T47D (cell line): ENCODE results near the gene SYNJ2BP.
"Not testable (repeated sequence)": the region's sequence is repeated elsewhere in the genome, so short reads cannot be mapped to it uniquely, and the experiment has no call there.

Source experiments
- DNase-seq, 2 experiments: peaks; one replicate each; pipeline versions ENCODE4 v3.0.0 to v3.0.0-alpha.2; 2011 to 2012; ENCODE audit warnings: low read depth in 1 of 2, low spot score in 1 of 2
- JUND ChIP-seq: IDR thresholded peaks from 2 replicates; pipeline ENCODE4 v1.6.1; 2012; ENCODE audit warnings: low read depth
- in situ Hi-C: cut with HindIII; loops from 2 replicates; pipeline ENCODE4 v1.10.0; 2016; ENCODE audit warnings: low sequenced_read_pairs, low pct_unique_long_range_greater_than_20kb

SYNJ2BP gene

GRCh38 chr14:70407621-70408020 lies 9.3 kb downstream of the SYNJ2BP start:
- TF ChIP-seq JUND = no peak
- in situ Hi-C loops = no loop called here

GRCh38 chr14:70406216-70406615 lies 10.7 kb downstream of the SYNJ2BP start:
- in situ Hi-C loops, DNase-seq: not testable (repeated sequence)

More at GRCh38 chr14:70407621-70408020, 9.3 kb downstream of the SYNJ2BP start:
- DNase-seq = no peak

- in situ Hi-C loops, DNase-seq: not testable (repeated sequence)
Observed at GRCh38 chr14:70403335-70403734, 13.6 kb downstream of the SYNJ2BP start.

GRCh38 chr14:70401643-70402042 lies 15.2 kb downstream of the SYNJ2BP start:
- no peak for DNase-seq
- in situ Hi-C loops = no loop called here
- TF ChIP-seq JUND = no peak

GRCh38 chr14:70398706-70399431 lies 18.0 kb downstream of the SYNJ2BP start:
- TF ChIP-seq JUND = no peak
- in situ Hi-C loops = no loop called here
- DNase-seq = no peak

GRCh38 chr14:70398280-70398679 lies 18.6 kb downstream of the SYNJ2BP start:
- in situ Hi-C loops = no loop called here
- no peak for DNase-seq
- no peak for TF ChIP-seq JUND

GRCh38 chr14:70397746-70398145 lies 19.1 kb downstream of the SYNJ2BP start:
- in situ Hi-C loops = no loop called here
- TF ChIP-seq JUND = no peak
- no peak for DNase-seq

GRCh38 chr14:70394674-70395306 lies 22.1 kb downstream of the SYNJ2BP start:
- in situ Hi-C loops = no loop called here

GRCh38 chr14:70392676-70393075 lies 24.2 kb downstream of the SYNJ2BP start:
- in situ Hi-C loops = no loop called here
- no peak for DNase-seq
- no peak for TF ChIP-seq JUND

More at GRCh38 chr14:70394674-70395306, 22.1 kb downstream of the SYNJ2BP start:
- TF ChIP-seq JUND = peak; percentile 32; the same call in 1 of the 2 replicates
- DNase-seq = peak; percentile 47 to 83

- in situ Hi-C loops = no loop called here
- no peak for TF ChIP-seq JUND
- DNase-seq = no peak
Observed at GRCh38 chr14:70391493-70392391, 25.1 kb downstream of the SYNJ2BP start.

GRCh38 chr14:70382536-70382935 lies 34.4 kb downstream of the SYNJ2BP start:
- no peak for TF ChIP-seq JUND
- in situ Hi-C loops = no loop called here
- no peak for DNase-seq

GRCh38 chr14:70380824-70381223 lies 36.1 kb downstream of the SYNJ2BP start:
- DNase-seq = no peak
- in situ Hi-C loops = no loop called here
- no peak for TF ChIP-seq JUND

GRCh38 chr14:70378696-70379095 lies 38.2 kb downstream of the SYNJ2BP start:
- no peak for TF ChIP-seq JUND
- in situ Hi-C loops = no loop called here
- DNase-seq = no peak
